Urinary bladder (tissue), 4 donors: ENCODE data around the gene ARTN. TPM values are rescaled to one million over a fixed set of nuclear protein-coding genes. Genes with fewer than 3 reads are reported as not detected.

Experiments used
- DNase-seq: peaks from one replicate; pipeline ENCODE4 v3.0.0-alpha.2; 2015; ENCODE audit errors: extremely low spot score
- H3K27ac ChIP-seq: one replicate; pipeline ENCODE4 v1.5.1; 2013; ENCODE audit warnings: low read depth, mild to moderate bottlenecking, moderate library complexity
- H3K36me3 ChIP-seq: one replicate; pipeline ENCODE4 v1.6.1; 2013; ENCODE audit warnings: mild to moderate bottlenecking, moderate library complexity; ENCODE audit not compliant: insufficient read depth
- H3K4me1 ChIP-seq: one replicate; pipeline ENCODE4 v1.6.1; 2013; ENCODE audit warnings: mild to moderate bottlenecking, moderate library complexity; ENCODE audit not compliant: insufficient read depth
- H3K4me3 ChIP-seq: one replicate; pipeline ENCODE4 v1.5.1; 2013; ENCODE audit warnings: low read depth, low read length
- WGBS: extraction: QIAGEN DNeasy Blood & Tissue Kit; methylation state at CpG from one replicate; pipeline ENCODE4 v1.1.7; 2013; 5-methylcytosine and 5-hydroxymethylcytosine counted together
- polyA plus RNA-seq: library from polyadenylated mRNA; stranded (reverse); fragments of 200-250 nt; gene quantifications from one replicate; pipeline ENCODE4 v1.2.3, GENCODE V29; 2013
- total RNA-seq: library from RNA; depleted of rRNA; stranded (reverse); fragments of >200 nt; gene quantifications from one replicate; pipeline ENCODE4 v1.2.3, GENCODE V29; 2014
- donor health status: healthy with polysubstance abuse.
- donor health status: healthy.

The ARTN gene
- total and polyA plus RNA-seq, 2 donors, result 1.4 to 2.4 TPM

GRCh38 chr1:43984855-43985254, 51.3 kb downstream of the ARTN start:
- WGBS, result 94% methylated on average over 16 of the region's 16 CpGs

DNA sequence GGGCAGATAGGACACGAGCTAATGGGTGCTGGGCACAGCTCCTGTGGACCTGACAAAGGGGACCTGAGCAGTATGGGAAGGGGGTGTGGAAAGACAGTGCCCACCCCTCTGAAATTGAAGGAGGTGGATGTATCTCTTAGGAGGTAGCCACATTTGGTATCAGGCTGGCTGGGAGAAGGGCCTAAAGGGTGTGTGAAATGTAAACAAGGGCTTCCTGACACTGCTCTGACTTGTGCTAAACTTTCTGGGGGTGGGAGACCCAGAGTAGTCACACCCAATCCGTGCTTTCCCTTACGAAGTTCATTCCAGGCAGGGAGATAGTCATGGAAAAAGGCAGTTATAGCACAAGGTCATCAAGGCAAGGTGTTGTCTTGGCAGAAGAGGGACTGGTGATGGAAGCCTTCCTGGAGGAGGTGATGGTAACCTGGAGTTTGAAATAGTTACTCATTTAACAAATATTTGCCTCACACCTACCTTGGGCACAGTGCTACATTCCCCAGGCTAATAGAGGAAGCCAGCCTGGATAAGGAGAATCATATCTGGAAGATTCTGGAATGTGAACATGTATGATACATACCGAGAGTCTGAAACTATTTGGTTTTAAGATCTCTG, 52.5 kb downstream of the ARTN start:
- WGBS, result 81% methylated on average over 4 of the region's 4 CpGs
- no peaks in the 10 kb centered on the region for H3K36me3 ChIP-seq

More at GRCh38 chr1:43984855-43985254, 51.3 kb downstream of the ARTN start:
- Histone ChIP-seq H3K36me3 (no peaks in the 10 kb centered on the region), H3K4me1 (no peaks in the 10 kb centered on the region), H3K27ac (no peak overlapping the region), H3K4me3 (no peak overlapping the region)
- DNase-seq, result no peak

DNA sequence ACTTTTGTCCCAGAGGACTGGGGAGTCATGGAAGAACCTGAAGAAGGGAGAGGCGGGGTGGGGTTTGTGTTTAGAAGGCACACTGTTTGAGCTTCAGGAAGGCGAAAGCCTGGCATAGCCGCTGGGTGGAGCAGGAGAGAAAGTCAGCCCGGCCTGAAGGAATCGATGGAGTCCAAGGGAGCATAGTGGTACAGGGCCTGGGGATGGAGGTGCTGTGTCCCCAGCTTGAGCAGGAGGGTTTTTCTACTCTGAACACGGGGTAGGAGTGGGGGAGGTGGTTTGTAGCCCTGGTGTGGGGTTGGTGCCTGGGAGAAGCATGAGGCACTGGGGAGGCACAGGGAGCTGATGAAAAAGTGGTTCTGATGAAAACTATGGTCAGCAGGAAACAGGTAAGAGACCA, 53.1 kb downstream of the ARTN start:
- Histone ChIP-seq H3K4me3 (no peak overlapping the region), H3K4me1 (no peaks in the 10 kb centered on the region), H3K27ac (no peak overlapping the region), H3K36me3 (no peaks in the 10 kb centered on the region)
- 66% methylated on average over 6 of the region's 6 CpGs for WGBS
- no peak for DNase-seq

More for the DNA sequence above, 52.5 kb downstream of the ARTN start:
- DNase-seq, result no peak
- Histone ChIP-seq H3K4me1 (no peaks in the 10 kb centered on the region), H3K27ac (no peak overlapping the region), H3K4me3 (no peak overlapping the region)

Other genes with a start within 250 kb of the ARTN start
- 27.2 TPM for gene ST3GAL3, start 226.3 kb upstream of the ARTN start, total RNA-seq
- gene ST3GAL3, start 226.3 kb upstream of the ARTN start, polyA plus RNA-seq, result 25.4 TPM
- 11.5 TPM for gene IPO13, start 13.1 kb downstream of the ARTN start, total RNA-seq
- 22.2 TPM for gene IPO13, start 13.1 kb downstream of the ARTN start, polyA plus RNA-seq
- gene DPH2, start 36.2 kb downstream of the ARTN start, total RNA-seq, result 7.8 TPM
- 21.7 TPM for gene DPH2, start 36.2 kb downstream of the ARTN start, polyA plus RNA-seq
- 44.4 TPM for gene ATP6V0B, start 41.2 kb downstream of the ARTN start, total RNA-seq
- 120 TPM for gene ATP6V0B, start 41.2 kb downstream of the ARTN start, polyA plus RNA-seq
- 35.2 TPM for gene B4GALT2, start 45.4 kb downstream of the ARTN start, total RNA-seq
- gene B4GALT2, start 45.4 kb downstream of the ARTN start, polyA plus RNA-seq, result 55.9 TPM
- 2.8 TPM for gene CCDC24, start 57.8 kb downstream of the ARTN start, total RNA-seq
- gene CCDC24, start 57.8 kb downstream of the ARTN start, polyA plus RNA-seq, result 7.2 TPM
- 6.1 TPM for gene SLC6A9, start 97.7 kb downstream of the ARTN start, total RNA-seq
- gene SLC6A9, start 97.7 kb downstream of the ARTN start, polyA plus RNA-seq, result 19.8 TPM
- 0.95 TPM for gene KLF17, start 185.0 kb downstream of the ARTN start, total RNA-seq
- gene KLF17, start 185.0 kb downstream of the ARTN start, polyA plus RNA-seq, result 1.3 TPM
- gene KLF18, start 207.8 kb downstream of the ARTN start, total RNA-seq, result not detected
- not detected for gene KLF18, start 207.8 kb downstream of the ARTN start, polyA plus RNA-seq